BJ (cell line): ENCODE measurements around the gene UBQLN4. TPM values are rescaled to one million over a fixed set of nuclear protein-coding genes. Genes with fewer than 3 reads are reported as not detected.

Experiments used
- CTCF ChIA-PET: fragments of 350-600 bp; formaldehyde crosslinking; extraction: SDS; loops from one replicate; lab custom pipeline; 2021; ENCODE audit warnings: antibody characterized with exemption, inconsistent platforms; lab: Yijun Ruan, JAX
- POLR2A ChIA-PET: fragments of 300-600 bp; sonication (Branson Sonifier 250); formaldehyde crosslinking; extraction: SDS; loops from one replicate; lab custom pipeline; 2021; ENCODE audit warnings: antibody characterized with exemption; lab: Charles Lee
- DNase-seq: peaks from one replicate; pipeline ENCODE4 v3.0.0-alpha.2; 2011; ENCODE audit warnings: low read depth
- H3K27me3 ChIP-seq: 2 replicates; pipeline ENCODE4 v1.6.0; 2011; ENCODE audit warnings: low read length; ENCODE audit not compliant: control insufficient read depth, insufficient read depth
- H3K36me3 ChIP-seq: 2 replicates; pipeline ENCODE4 v1.5.1; 2011; ENCODE audit warnings: low read length; ENCODE audit not compliant: control insufficient read depth, insufficient read depth
- H3K4me3 ChIP-seq: 2 replicates; pipeline ENCODE4 v1.5.1; 2011; ENCODE audit warnings: low read depth, mild to moderate bottlenecking, control low read depth, low read length
- polyA plus RNA-seq: library from polyadenylated mRNA; depleted of rRNA; stranded (reverse); fragments of >200 nt; gene quantifications from 2 replicates; pipeline ENCODE4 v1.2.3, GENCODE V29; 2011
- TF ChIP-seq, protein P1 (sequence below): IDR thresholded peaks from 2 replicates; pipeline ENCODE4 v1.5.1; 2011; ENCODE audit warnings: low read depth, mild to moderate bottlenecking, control low read depth, inconsistent platforms, low read length, moderate library complexity; ENCODE audit not compliant: insufficient read depth

The UBQLN4 gene
- polyA plus RNA-seq, 1 experiment = 28.3 TPM

DNA sequence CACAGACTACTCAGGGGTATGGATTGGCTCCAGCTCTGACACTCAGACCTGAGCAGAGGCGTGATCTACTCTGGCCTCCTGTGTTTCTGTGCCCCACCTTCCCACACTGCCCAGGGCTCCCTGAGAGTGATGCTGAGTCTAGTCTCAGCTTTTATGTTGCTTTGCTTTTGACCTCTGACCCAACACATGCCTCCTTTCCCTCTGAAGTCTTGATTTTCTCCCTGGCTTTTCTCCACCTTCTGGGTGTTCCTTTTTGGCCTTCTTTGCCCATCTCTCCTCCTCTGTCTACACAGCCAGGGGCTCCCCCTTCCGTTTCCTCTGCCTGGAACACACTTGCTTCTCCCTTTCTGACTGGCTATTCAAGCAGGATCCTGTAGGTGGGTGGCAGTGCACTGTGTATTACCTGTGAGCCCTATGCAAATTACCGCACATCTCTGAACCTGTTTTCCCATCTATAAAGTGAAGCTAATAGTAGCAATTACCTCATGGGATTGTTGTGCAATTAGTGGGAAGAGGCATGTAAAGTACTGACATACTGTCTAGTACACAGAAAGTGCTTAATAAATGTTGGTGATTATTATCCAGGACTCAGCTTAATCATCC, 42.4 kb upstream of the UBQLN4 start:
- no peaks in the 10 kb centered on the region for H3K27me3 ChIP-seq
- TF ChIP-seq, protein P1, sequence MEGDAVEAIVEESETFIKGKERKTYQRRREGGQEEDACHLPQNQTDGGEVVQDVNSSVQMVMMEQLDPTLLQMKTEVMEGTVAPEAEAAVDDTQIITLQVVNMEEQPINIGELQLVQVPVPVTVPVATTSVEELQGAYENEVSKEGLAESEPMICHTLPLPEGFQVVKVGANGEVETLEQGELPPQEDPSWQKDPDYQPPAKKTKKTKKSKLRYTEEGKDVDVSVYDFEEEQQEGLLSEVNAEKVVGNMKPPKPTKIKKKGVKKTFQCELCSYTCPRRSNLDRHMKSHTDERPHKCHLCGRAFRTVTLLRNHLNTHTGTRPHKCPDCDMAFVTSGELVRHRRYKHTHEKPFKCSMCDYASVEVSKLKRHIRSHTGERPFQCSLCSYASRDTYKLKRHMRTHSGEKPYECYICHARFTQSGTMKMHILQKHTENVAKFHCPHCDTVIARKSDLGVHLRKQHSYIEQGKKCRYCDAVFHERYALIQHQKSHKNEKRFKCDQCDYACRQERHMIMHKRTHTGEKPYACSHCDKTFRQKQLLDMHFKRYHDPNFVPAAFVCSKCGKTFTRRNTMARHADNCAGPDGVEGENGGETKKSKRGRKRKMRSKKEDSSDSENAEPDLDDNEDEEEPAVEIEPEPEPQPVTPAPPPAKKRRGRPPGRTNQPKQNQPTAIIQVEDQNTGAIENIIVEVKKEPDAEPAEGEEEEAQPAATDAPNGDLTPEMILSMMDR = no peak
- no peak for DNase-seq
- H3K36me3 ChIP-seq = no peaks in the 10 kb centered on the region; the same call in 1 of the 2 replicates
- no peak overlapping the region for H3K4me3 ChIP-seq
- ChIA-PET POLR2A (no interaction called here), CTCF (interaction anchor here (0.5 to 27.9 kb wide), 20 partner anchors 8 to 247 kb away, joined by 3 to 983 read pairs (median 5); partner anchors contain the start of genes LMNA, PAQR6 and SLC25A44)

DNA sequence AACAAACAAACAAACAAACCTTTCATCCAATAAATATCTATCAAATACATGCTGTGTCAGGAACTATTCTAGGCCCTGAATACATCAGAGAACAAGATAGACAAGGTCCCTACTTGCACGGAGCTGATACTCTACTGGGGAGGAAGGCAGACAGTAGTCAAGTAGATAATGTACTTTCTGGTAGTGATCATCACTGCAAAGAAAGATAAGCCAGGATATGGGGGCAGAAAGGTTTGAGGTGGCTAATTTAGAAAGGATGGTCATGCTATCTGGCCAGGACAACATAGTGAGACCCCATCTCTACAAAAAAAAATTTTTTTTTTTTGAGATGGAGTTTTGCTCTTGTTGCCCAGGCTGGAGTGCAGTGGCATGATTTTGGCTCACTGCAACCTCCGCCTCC, 38.0 kb upstream of the UBQLN4 start:
- Histone ChIP-seq H3K27me3 (no peaks in the 10 kb centered on the region), H3K36me3 (no peaks in the 10 kb centered on the region; the same call in 1 of the 2 replicates), H3K4me3 (no peak overlapping the region)
- POLR2A ChIA-PET = no interaction called here
- no peak for DNase-seq
- TF ChIP-seq, protein P1 = no peak
- CTCF ChIA-PET = interaction anchor here (0.7 to 27.9 kb wide), 14 partner anchors 8 to 268 kb away, joined by 3 to 983 read pairs (median 6); partner anchors contain the start of gene LMNA

DNA sequence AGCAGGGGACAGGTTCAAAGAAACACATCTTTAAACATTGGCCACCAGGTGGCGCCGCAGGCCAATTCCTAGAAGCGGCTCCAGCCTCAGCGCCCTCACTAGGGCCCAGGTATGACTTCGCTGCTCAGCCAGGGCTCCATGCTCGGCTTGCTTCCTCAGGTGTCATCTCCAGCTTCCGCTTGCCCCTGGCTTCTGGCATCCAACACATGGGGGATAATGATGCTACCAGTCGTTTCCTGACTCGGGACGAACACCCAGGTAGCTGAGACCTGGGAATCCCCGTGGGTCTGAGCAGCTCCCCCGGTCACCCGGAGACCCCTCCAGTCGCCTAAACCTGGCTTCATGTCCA, 37.2 kb upstream of the UBQLN4 start:
- TF ChIP-seq, protein P1 = peak; percentile 72
- no peak overlapping the region for H3K4me3 ChIP-seq

DNA sequence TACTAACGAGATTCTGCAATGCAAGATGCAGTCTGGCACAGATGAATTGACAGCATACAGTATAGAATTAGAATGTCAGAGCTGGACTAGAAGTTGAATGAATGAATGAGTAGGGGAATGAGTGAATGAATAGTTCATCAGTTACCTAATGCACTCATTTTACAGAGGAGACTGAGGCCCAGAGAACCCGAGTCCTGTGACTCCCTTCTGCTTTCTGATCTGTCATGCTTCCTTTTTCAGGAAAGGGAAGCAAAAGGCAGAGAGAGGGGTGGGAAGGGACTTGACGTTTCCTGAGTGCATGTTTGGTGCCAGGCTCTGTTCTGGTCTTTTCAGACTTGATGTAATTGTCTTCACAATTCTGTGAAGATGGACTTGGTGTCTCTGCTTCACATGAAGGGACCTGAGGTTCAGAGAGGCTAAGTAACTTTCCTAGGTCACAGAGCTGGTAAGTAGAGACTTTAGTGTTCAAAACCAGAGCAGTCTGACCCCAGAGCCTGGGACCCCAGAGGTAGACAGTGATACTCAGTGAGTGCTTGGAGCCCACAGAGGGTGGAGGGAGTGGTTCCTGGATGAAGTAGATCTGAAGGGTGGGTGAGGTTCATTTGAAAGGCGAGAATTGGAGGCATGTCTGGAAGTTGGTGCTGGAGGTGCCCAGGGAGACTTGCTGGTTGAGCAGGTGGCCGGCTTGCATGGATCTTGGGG, 36.7 kb upstream of the UBQLN4 start:
- TF ChIP-seq, protein P1 = no peak
- H3K4me3 ChIP-seq = no peak overlapping the region
- no peaks in the 10 kb centered on the region for H3K36me3 ChIP-seq
- POLR2A ChIA-PET = no interaction called here
- CTCF ChIA-PET = interaction anchor here (1.1 to 27.9 kb wide), 13 partner anchors 10 to 229 kb away, joined by 3 to 983 read pairs (median 7); partner anchors contain the start of genes LMNA and SEMA4A
- DNase-seq = no peak
- H3K27me3 ChIP-seq = no peaks in the 10 kb centered on the region

More for the DNA sequence above, 37.2 kb upstream of the UBQLN4 start:
- CTCF ChIA-PET = interaction anchor here (0.6 to 27.9 kb wide), 16 partner anchors 9 to 268 kb away, joined by 3 to 983 read pairs (median 6); partner anchors contain the start of gene LMNA
- no peaks in the 10 kb centered on the region for H3K27me3 ChIP-seq
- DNase-seq = no peak
- POLR2A ChIA-PET = no interaction called here
- H3K36me3 ChIP-seq = no peaks in the 10 kb centered on the region; the same call in 1 of the 2 replicates

DNA sequence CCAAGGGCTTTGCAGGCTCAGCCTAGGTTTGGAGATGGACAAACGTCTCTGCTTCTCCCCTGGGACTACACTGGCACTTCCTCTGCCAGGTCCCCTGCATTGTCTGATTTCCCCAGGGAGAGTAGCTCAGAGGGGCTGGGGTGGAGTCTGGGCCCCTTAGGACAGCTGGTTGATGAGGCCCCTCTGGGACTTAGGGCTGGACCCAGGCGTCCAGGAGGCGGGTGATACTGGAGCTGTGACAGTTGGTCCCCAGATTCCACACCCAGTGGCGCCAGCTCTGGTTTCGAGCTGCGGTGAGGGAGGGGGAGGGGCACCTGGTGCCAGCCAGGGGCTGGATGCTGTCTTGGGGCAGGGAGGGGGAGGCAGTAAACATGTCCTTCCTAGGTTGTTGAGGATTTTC, 36.1 kb upstream of the UBQLN4 start:
- TF ChIP-seq, protein P1 = no peak
- H3K36me3 ChIP-seq = no peaks in the 10 kb centered on the region; the same call in 1 of the 2 replicates
- no peak overlapping the region for H3K4me3 ChIP-seq
- no peak for DNase-seq
- H3K27me3 ChIP-seq = no peaks in the 10 kb centered on the region
- ChIA-PET CTCF (interaction anchor here (1.1 to 27.9 kb wide), 11 partner anchors 11 to 230 kb away, joined by 3 to 983 read pairs (median 5); partner anchors contain the start of genes LMNA and SEMA4A), POLR2A (interaction anchor here (0.6 kb wide), 1 partner anchor 144 kb away, joined by 11 read pairs; no protein-coding TSS in a partner anchor)
